Measurements from ENCODE around the gene BRINP2.

BRINP2 gene

DNA sequence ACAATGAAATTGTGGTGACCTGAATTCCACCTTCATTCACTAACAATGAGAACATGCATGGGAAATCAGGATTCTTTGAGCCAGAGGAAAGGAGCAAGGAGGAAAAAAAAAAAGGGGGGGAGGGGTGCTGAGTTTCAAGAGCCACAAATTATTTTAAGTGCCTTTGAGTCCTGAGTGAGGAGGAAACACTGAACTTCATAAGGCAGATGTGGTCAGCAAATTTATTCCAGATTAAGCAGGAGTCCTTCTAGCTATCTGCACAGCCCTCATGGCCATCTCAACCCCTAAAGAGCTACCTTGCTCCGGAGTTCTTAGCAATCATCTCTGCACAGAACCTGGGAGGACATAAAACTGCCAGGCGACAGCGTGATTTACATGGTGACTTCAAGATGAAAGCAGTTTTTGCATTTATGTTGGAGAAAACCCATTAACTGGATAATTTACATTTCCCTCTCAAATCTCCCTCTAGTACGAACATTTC, 27.9 kb upstream of the BRINP2 start:
- TF ChIP-seq GATA2 (IDR thresholded peaks at IDR 0.05; ENCODE audit: low read depth, low read length) (no peak), GATA3 (IDR thresholded peaks at IDR 0.05; ENCODE audit: low read depth, low read length) (no peak)

DNA sequence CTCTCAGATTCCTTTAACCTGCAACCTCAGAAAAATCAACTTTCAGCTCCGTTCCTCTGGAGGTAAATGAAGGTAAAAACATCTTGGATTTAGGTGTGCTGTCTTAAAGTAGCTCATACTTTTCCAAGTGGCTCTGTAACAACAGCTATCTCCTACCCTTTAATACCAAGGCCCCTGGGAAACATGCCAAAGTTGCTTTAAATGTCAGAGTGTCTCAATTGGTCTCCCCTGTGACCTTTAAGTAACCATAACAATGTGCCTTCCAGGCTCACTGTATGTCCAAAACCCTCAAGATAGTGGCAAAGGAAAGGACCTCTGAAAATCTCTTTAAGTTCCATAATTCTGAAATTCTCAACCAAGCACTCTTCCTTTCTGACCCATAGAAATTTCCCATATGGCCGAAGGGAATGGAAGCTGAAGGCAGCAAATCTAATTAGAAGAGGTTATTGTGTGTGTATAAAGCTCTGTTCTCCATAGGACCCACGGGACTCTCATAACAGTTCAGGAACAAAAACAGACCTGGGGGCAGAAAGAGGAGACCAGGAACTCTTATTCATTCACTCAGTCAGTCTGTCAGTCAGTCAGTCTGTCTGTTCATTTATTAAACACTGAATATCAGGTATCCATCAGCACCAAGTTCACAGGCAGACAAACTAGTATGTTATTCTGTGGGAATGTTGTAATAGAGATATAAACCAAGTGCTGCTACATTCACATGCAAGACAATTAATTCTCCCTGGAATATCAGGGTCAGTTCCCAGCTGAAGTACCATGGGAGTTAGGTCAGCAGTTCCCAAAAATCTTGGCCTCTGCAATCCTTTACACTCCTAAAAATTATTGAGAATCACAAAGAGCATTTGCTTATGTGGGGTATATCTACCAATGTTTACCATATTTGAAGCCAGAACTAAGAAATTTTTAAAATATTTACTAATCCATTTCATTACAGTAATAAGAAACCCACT, 25.4 kb upstream of the BRINP2 start:
- TF ChIP-seq GATA3 (IDR thresholded peaks at IDR 0.05; ENCODE audit: low read depth, low read length): no peak
- no peak for TF ChIP-seq GATA2 (IDR thresholded peaks at IDR 0.05; ENCODE audit: low read depth, low read length)

DNA sequence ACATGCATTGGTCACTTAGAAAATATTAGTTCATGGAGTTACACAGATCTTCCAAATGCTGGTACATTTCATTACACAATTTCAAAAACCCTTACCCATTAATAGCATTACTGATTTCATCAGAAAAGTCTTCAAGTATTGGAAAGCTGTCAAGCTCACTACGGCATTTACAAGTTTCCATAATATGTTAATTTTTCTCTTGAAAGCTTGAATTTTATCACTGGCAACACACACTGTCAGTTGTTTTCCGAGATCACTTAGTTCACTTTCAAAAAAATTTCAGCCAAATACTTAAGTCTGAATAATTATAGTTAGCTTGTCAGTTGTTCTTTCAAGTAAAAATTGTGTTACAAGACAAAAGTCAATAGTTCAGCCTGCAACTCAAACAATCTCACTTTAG, 24.3 kb upstream of the BRINP2 start:
- no peak for TF ChIP-seq GATA2 (IDR thresholded peaks at IDR 0.05; ENCODE audit: low read depth, low read length)
- TF ChIP-seq GATA3 (IDR thresholded peaks at IDR 0.05; ENCODE audit: low read depth, low read length): no peak

DNA sequence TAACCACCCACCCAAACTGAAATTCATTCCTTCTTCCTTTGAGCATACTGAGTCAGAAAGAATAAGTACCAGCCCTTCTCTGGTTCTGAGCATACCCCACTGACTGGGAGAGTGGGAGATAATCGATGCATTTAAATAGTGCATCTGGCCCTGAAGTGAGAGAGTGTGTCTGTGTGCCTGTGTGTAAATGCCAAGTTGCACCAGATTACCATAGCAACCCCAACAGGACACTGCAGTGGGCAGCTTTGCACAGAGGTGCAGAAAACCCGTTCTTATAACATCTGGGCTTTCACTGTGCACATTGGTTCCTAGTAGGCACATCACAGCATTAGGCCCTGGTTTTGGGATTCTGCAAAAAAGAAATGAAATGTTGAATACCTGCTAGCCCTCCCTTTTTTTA, 8.5 kb upstream of the BRINP2 start:
- TF ChIP-seq GATA3 (IDR thresholded peaks at IDR 0.05; ENCODE audit: low read depth, low read length) (no peak), GATA2 (IDR thresholded peaks at IDR 0.05; ENCODE audit: low read depth, low read length) (no peak)

DNA sequence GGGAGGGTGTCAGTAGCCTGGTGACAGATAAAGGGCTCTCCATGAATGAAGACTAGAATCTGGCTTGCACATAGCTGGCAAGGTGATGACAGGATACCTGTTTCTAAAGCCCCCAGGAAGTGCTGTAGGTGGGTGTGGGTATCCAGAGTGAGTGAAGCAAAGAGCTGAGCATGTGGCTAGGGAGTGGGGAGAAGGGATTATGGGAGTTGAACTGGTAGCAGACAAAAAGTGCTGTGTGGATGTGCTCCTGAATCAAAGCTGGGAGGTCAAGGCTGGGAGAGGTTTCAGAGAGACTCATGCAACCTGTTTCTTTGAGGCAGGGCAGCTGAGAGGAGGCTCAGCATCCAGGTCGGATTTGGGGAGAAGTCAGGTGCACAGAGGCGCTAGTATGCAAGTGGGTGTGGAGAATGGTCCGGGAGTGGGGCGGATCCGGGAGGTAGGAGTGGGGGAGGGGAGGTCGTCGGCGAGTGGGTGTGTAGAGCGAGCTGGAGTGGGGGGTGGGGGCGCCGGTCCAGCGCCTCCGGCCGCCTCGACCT, 6.8 kb upstream of the BRINP2 start:
- TF ChIP-seq GATA2 (IDR thresholded peaks at IDR 0.05; ENCODE audit: low read depth, low read length) (no peak), GATA3 (IDR thresholded peaks at IDR 0.05; ENCODE audit: low read depth, low read length) (no peak)

DNA sequence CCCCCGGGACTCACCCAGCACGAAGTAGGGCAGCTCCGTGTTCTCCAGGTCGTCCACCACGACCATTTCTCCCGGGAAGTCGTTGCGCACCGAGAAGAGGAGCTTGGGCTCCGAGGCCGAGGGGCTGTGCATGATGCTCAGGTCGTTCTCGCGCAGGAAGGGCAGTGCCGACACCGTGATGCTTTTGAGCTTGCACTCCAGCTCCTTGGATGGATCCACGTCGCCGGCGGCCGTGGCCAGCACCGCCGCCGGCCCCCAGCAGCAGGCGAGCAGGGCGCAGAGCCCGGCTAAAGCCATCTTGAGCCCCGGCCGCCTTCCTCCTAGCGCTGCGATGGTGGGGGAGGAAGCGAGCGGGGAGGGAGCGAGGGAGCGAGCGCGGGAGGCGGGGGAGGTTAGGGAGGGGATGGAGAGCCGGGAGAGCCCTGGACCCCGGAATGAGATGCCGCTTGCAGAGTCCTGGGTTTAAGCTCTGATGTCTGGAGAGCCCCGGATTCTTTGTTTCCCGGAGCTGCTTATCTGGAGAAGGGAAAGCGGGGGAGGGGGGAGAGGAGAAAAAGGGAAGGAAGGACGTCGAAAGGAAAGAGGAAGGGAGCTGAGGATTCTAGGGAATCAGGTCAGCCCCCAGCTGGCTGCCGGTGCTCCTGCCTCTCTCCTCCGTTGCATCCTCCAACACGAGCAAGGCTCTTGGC, 6.2 kb upstream of the BRINP2 start, which contains the start of gene ASTN1:
ASTN1 (minus strand) TSS at position 333 of the 689 bp plus-strand sequence; CDS start at position 297, 36 bp downstream.
- no peak for TF ChIP-seq GATA2 (IDR thresholded peaks at IDR 0.05; ENCODE audit: low read depth, low read length)
- TF ChIP-seq GATA3 (IDR thresholded peaks at IDR 0.05; ENCODE audit: low read depth, low read length): no peak

DNA sequence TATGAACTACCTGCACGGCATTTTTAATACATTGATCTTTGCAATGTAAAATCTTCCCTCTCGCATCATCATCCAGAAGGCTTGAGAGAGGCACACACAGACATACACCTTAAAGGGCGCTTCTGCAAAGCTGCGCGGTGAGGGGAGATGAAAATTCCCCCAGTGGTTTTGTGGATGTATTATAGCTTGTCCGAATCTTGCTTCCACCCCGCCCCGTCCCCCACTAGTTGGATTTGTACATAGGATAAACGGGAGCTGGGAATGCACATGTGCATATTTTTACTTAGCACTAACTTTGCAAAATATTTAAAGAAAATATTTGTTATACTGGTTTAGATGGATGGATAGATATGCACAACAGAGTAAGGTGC, 5.7 kb upstream of the BRINP2 start:
- no peak for TF ChIP-seq GATA2 (IDR thresholded peaks at IDR 0.05; ENCODE audit: low read depth, low read length)
- no peak for TF ChIP-seq GATA3 (IDR thresholded peaks at IDR 0.05; ENCODE audit: low read depth, low read length)

DNA sequence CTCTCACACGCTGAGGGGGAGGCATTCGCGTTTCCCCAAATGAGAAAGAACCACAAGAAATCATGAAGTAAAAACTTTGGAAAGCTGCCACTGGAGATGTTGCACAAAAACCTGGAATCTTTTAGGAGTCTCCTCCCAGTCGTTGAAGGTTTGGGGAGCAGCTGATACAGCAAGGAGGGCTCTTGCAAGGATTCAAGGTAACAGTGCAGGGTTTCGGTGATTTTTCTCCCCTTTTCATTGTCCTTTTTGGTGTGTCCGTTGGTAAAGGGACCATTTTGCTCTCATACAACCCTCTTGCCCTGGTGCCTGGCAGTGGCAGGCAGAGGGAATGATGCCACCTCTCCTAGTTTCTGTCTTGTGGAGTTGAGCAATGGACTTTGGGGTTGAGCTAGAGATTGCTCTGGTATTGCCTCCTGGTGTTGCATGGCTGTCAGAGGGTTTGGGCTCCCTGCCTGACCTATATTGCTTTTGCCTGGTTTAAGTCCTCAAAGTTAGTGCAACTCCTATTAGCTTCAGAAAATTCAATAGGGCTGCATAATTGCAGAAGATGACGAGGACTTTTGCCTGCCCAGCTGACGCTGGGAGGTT, 872 bp downstream of the BRINP2 start:
- TF ChIP-seq GATA2 (IDR thresholded peaks at IDR 0.05; ENCODE audit: low read depth, low read length): no peak
- no peak for TF ChIP-seq GATA3 (IDR thresholded peaks at IDR 0.05; ENCODE audit: low read depth, low read length)

DNA sequence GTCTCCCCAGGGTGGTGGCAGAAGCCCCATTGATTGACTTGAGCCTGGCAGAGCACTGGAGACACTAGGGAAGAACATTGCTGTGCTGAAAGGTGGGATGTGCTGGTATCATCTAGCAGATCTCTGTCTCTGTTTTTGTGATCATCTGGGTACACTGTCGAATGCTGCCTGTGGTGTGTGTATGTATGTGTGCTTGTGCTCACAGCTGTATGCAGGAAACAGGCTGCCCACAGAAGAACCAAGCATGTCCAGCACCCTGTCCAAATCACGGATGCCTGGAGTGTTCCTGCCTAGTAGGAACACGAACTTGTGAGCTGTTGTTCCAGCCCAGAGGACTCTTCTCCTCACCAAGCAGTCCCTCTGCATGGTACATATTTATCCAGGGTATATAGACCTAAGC, 1.5 kb downstream of the BRINP2 start:
- TF ChIP-seq GATA2 (IDR thresholded peaks at IDR 0.05; ENCODE audit: low read depth, low read length) (peak; percentile 58), GATA3 (IDR thresholded peaks at IDR 0.05; ENCODE audit: low read depth, low read length) (no peak)

DNA sequence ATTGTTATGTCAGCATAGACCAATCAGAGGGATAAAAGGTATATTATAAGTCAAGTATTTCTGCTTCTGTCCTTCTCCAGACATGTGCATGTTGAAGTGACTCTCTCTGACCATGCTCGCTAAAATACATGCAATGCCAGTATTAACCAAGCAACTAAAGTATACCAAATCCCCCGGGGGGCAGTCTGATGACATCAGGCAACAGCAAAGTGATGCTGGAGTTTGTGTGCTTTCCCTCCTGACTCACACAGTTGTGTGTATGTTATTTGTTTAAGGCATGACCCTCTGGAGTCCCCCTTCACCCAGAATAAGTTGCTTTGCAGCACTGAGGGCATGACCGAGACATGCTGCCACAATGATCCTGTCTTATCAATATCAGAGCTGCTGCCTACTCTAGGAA, 2.1 kb downstream of the BRINP2 start:
- TF ChIP-seq GATA2 (IDR thresholded peaks at IDR 0.05; ENCODE audit: low read depth, low read length): no peak
- no peak for TF ChIP-seq GATA3 (IDR thresholded peaks at IDR 0.05; ENCODE audit: low read depth, low read length)

DNA sequence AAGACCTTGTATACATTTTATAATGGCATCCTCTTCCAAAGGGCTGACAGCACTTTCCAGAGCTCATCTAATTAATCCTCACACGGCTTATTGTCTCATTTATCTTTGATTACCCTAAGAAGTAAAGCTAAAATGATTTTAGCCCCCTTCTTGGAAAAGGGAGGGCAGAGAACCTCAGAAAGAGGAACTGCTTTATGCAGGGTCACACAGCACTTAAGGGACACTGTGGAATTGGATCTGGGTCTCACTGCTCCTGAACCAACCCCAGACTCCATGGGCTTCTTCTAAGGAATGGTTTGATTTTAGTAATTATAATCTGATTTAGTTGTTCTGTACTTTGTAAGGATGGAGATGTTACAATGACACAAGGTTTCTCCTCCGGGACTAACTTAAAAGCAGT, 3.2 kb downstream of the BRINP2 start:
- TF ChIP-seq GATA3 (IDR thresholded peaks at IDR 0.05; ENCODE audit: low read depth, low read length) (no peak), GATA2 (IDR thresholded peaks at IDR 0.05; ENCODE audit: low read depth, low read length) (no peak)

DNA sequence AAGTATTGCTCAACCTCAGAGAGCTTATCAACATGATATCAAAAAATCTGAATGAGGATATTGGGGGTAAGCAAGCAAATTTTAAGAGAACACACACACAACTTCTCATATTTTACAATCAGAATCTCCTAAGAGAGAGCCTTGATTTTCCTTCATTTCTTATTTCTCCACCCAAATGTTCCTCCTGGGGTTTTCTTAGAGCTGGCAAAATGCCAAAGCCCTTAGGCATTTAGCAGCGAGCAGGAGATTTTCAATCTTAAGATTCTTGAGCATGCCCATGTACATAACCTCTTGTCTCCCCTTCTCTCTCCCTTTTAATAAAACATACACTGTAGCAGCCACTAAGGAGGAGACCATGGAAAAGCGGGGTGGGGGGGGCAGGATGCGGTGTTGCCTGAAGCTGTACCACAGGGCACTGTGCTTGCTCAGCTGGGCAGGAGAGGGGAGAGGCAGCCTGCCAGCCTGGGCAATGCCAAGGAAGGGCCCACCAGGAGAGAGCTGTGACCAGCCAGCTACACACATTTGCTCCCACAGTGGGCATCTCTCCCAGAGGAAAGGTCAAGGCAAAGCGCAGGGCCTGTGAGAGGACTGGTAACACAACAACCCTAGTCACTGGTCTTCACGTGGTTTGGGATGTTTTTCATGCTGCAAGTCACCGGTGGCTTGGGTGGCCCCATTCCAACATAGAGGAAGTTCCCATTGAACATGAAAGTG, 4.3 kb downstream of the BRINP2 start:
- no peak for TF ChIP-seq GATA2 (IDR thresholded peaks at IDR 0.05; ENCODE audit: low read depth, low read length)
- TF ChIP-seq GATA3 (IDR thresholded peaks at IDR 0.05; ENCODE audit: low read depth, low read length): no peak

DNA sequence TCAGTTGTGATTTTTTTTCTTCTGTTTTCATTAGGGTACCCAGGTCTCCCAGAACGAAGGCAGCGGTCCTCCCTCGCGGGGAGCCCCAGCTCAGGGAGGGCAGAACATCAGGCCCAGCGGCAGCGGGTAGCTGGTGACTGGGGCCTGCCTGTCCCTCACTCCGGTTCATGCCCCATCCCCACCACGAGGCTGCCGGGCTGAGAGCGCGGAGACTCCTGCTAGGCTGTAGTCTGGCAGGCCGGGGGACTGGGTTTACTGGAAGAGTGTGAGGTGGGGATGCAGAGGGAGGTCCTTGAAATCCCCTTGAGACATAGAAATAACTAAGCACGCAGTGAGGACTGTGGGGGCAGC, 10.5 kb downstream of the BRINP2 start:
- TF ChIP-seq GATA3 (IDR thresholded peaks at IDR 0.05; ENCODE audit: low read depth, low read length): no peak
- no peak for TF ChIP-seq GATA2 (IDR thresholded peaks at IDR 0.05; ENCODE audit: low read depth, low read length)

All from SH-SY5Y (cell line).